Mesothelial cell of epicardium (in vitro differentiated cells): ENCODE measurements around the gene DMC1. TPM values are rescaled to one million over a fixed set of nuclear protein-coding genes. Genes with fewer than 3 reads are reported as not detected.

Experiments used
- DNase-seq, 2 experiments: peaks; one replicate each; pipeline ENCODE4 v3.0.0; 2021; ENCODE audit warnings: low spot score in 2 of 2; ENCODE audit not compliant: unreplicated experiment in 2 of 2
- H3K27ac Mint-ChIP-seq: 2 replicates; pipeline ENCODE4 v1.8.0; 2021; ENCODE audit warnings: mixed read lengths
- H3K27me3 Mint-ChIP-seq: 2 replicates; pipeline ENCODE4 v1.8.0; 2021; ENCODE audit warnings: low read depth, mixed read lengths
- H3K36me3 Mint-ChIP-seq: 2 replicates; pipeline ENCODE4 v1.8.0; 2021; ENCODE audit warnings: mixed read lengths
- H3K4me1 Mint-ChIP-seq: 2 replicates; pipeline ENCODE4 v1.8.0; 2021; ENCODE audit warnings: mixed read lengths
- H3K4me3 Mint-ChIP-seq: 2 replicates; pipeline ENCODE4 v1.8.0; 2021; ENCODE audit warnings: mild to moderate bottlenecking, moderate library complexity, mixed read lengths
- H3K9me3 Mint-ChIP-seq: 2 replicates; pipeline ENCODE4 v1.8.0; 2021; ENCODE audit warnings: mixed read lengths
- total RNA-seq: library from RNA; stranded (reverse); gene quantifications from 3 replicates; pipeline ENCODE4 v1.2.1, GENCODE V29; 2021
- TF ChIP-seq, protein P1 (sequence below): fragments of 200-600 bp; sonication (generic); IDR thresholded peaks from one replicate; pipeline ENCODE4 v1.5.0; 2021; ENCODE audit warnings: antibody characterized with exemption; ENCODE audit not compliant: unreplicated experiment

The DMC1 gene
- total RNA-seq, 1 donor from 2014 or later: 2.8 TPM

DNA sequence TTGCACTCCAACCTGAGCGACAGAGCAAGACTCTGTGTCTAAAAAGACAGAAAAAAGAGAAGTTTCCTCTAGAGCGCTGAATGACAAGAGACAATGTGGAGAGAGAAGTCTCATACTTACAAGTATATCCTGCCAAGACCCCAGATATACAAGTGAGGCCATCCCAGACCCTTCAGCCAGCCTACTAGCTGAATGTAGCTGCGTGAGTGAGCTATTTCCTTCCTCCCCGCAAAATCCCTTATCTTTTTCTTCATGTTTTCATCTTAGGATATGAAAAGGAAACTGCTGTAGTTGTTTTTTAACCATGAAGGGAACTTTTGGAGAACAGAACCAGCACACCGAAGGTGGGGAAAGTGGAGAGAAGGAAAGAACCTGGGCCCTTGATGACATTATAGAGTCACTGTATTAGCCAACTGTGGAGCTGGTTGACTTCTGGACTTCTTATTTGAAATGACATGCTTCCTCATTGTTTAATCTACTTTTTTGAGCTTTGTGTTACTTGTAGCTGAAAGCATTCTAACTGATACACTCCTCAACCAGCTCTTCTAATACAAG, 59.5 kb downstream of the DMC1 start:
- no peak for DNase-seq
- Mint-ChIP-seq H3K36me3 (peaks cover 2% of the 10 kb centered on the region), H3K9me3 (no peaks in the 10 kb centered on the region), H3K4me3 (no peak overlapping the region), H3K27me3 (no peaks in the 10 kb centered on the region), H3K4me1 (peaks cover 8% of the 10 kb centered on the region), H3K27ac (no peak overlapping the region)
- TF ChIP-seq, protein P1, sequence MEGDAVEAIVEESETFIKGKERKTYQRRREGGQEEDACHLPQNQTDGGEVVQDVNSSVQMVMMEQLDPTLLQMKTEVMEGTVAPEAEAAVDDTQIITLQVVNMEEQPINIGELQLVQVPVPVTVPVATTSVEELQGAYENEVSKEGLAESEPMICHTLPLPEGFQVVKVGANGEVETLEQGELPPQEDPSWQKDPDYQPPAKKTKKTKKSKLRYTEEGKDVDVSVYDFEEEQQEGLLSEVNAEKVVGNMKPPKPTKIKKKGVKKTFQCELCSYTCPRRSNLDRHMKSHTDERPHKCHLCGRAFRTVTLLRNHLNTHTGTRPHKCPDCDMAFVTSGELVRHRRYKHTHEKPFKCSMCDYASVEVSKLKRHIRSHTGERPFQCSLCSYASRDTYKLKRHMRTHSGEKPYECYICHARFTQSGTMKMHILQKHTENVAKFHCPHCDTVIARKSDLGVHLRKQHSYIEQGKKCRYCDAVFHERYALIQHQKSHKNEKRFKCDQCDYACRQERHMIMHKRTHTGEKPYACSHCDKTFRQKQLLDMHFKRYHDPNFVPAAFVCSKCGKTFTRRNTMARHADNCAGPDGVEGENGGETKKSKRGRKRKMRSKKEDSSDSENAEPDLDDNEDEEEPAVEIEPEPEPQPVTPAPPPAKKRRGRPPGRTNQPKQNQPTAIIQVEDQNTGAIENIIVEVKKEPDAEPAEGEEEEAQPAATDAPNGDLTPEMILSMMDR: no peak

DNA sequence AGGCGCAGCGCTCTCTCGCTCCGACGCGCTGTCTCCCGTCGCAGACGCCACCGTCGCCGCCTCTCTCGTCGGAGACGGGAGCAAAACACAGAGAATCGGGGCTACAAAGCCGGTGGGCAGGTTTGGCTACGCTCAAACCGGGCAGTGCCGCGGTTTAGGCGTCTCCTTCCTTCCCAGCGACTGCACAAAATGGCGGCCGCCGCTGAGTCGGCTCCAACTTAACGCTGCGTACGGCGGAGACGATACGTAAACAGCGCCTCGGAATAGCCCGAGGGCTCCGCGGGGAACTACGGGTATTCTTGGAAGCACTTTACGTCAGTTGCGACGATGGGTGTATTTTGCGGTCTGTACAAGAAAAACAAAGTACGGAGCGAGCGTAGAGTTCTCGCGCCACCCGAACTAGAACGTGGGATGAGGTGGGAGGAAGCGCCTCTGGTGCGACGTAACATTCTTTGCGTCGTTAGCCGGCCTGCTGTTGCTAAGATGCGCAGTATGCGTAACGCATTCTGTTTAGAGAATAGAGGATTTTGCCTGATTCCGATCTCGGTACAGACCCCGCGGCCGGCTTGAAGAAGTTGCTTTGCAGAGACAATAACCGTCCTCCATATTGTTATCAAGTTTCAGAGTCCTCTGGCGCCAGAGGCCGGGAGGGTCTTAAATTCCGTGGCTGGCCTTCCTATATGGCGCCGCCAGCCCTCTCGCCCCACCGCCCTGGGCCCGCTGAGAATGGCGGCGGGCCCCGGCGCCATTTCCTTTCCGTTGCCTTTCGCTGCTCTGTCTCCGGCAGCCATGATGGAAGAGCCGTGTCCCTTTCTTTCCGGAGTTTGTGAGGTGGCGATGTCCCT, 63.6 kb downstream of the DMC1 start, which contains the start of gene DDX17:
TSS of gene DDX17 (minus strand) at position 194 of the 845 bp plus-strand sequence.
- TF ChIP-seq, protein P1: no peak
- peaks cover 11% of the 10 kb centered on the region for H3K36me3 Mint-ChIP-seq
- H3K4me1 Mint-ChIP-seq: peaks cover 37% of the 10 kb centered on the region
- DNase-seq: peak; percentile 79 to 97
- H3K27me3 Mint-ChIP-seq: no peaks in the 10 kb centered on the region
- peak within 1 kb of the TSS; percentile 100 for H3K4me3 Mint-ChIP-seq
- H3K9me3 Mint-ChIP-seq: no peaks in the 10 kb centered on the region
- H3K27ac Mint-ChIP-seq: peak within 1 kb of the TSS; percentile 100

DNA sequence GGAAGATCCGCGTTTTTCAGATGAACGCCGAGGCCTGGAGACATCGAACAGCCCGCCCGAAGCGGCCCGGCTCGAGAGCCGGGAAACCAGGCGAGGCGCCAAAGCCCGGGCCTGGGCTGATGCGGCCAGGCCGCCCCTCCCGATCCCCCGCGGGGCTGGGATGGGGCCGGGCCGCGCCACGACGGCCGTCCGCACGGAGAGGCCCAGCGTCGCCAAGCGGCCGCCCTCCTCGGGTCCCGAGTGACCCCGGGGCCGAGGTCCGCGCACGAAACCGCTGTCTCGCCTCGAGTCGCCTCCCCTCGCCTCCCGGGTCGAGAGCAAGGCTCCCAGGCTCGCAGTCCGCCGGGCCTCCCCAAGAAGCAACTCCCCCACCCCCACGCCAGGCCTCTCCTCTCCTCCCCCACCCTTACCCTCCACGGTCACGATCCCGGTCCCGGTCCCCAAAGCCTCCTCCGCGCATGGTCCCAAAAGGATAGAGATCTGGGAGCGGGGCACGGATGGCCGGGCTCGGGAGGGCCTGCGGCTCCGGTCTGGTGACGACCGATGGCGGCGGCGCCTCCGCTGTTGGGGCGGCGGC, 64.4 kb downstream of the DMC1 start:
- H3K4me1 Mint-ChIP-seq: peaks cover 41% of the 10 kb centered on the region
- H3K27ac Mint-ChIP-seq: peak overlapping the region; percentile 100
- DNase-seq: peak in 1 of 2 experiments; percentile 53
- H3K9me3 Mint-ChIP-seq: no peaks in the 10 kb centered on the region
- TF ChIP-seq, protein P1: no peak
- H3K4me3 Mint-ChIP-seq: peak overlapping the region; percentile 100
- peaks cover 16% of the 10 kb centered on the region for H3K36me3 Mint-ChIP-seq
- no peaks in the 10 kb centered on the region for H3K27me3 Mint-ChIP-seq

DNA sequence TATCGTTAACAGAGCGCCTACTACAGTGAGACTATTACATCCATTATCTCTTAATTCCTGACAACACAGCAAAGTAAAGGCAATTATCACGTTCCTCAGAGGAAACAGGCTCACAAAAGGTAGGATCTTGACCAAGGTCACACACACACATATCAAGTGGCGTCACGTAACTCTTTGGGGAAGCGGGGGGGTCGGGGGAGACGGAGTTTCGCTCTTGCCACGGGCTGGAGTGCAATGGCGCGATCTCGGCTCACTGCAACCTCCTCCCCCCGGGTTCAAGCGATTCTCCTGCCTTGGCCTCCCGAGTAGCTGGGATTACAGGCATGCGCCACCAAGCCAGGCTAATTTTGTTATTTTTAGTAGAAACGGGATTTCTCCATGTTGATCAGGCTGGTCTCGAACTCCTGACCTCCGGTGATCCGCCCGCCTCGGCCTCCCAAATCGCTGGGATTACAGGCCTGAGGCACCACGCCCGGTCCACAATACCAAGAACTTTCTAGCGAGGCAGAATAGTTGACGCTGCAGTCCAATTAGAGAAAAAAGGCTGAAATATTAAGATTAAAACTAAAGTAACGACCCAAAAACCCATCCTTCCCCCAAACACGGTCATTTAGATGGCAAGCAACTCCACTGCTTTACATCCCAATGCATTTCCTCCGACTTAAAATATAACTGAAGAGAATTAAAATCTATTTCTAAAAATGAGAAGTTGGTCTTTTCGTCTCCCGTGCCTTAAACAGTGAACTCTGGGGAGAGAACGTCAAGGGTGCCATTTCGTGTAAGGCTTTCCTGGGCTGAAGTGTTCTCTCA, 65.0 kb downstream of the DMC1 start:
- Mint-ChIP-seq H3K27ac (peak overlapping the region; percentile 97), H3K4me1 (peaks cover 41% of the 10 kb centered on the region), H3K36me3 (peaks cover 16% of the 10 kb centered on the region), H3K27me3 (no peaks in the 10 kb centered on the region), H3K4me3 (peak overlapping the region; percentile 100), H3K9me3 (no peaks in the 10 kb centered on the region)
- TF ChIP-seq, protein P1: no peak
- no peak for DNase-seq

DNA sequence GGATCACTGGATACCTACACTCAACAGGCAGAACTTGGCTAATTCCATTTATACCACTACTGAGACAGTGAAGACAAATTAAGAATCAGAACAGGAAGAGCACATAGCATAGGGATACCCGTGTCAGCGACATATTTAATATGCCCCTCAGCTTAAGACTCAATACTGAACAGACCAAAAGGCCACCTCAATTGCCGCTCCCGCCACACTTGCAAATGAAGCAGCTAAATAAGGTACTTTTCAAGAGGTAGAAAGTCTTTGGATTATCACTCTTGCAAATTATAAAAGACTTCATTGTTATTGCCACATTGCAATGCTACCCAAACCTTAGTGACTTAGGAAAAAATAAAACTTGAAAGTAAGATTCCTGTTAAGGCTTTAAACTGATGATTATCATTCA, 67.0 kb downstream of the DMC1 start:
- TF ChIP-seq, protein P1: no peak
- Mint-ChIP-seq H3K4me1 (peaks cover 39% of the 10 kb centered on the region), H3K27ac (peak overlapping the region; percentile 97), H3K4me3 (peak overlapping the region; percentile 100), H3K9me3 (no peaks in the 10 kb centered on the region), H3K36me3 (peaks cover 30% of the 10 kb centered on the region), H3K27me3 (no peaks in the 10 kb centered on the region)
- no peak for DNase-seq
